ENCODE measurements around the gene CLEC1A. TPM values are rescaled to one million over a fixed set of nuclear protein-coding genes. Genes with fewer than 3 reads are reported as not detected.

The CLEC1A gene
- total RNA-seq, 4 donors from 2014 or later = 0.55 to 14.1 (median 3.8) TPM; not detected in 1

DNA sequence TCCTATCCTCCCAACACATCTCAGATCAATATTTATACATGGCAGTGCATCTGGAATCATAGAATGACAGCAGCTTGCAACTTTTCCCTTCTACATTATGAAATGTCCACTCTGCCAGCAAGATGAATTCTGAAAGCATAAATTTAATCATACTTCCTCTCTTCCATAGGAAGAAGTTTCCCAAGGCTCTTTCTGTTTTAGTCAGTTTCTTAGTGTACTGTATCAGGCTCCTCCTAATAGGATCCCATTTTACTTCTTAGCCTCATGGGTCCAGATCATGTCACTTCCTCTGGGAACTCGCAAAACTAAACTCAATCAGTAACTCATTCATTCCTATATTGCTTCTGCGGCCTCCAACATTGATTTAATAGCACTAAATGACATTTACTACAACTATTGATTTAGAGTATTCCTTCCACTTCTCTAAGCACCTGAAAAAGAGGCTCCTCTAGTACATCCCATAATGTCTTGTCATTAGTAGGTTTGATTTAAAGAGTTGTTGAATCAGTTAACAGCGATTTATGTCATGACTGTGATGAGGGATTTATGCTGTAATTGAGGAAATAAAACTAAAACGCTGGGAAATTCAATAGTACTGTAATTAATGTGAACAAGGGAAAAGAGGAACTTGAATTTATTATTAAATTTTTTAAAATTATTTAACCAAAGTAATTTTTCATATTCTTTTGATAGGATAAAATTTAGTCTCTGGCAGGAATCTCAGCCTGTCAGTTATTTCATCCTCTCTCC is 4.0 kb downstream of the CLEC1A start:
- TF ChIP-seq POLR2AphosphoS5 (IDR thresholded peaks at IDR 0.05) (no peak), EP300 (IDR thresholded peaks at IDR 0.05; ENCODE audit: low read depth) (no peak), POLR2A (IDR thresholded peaks at IDR 0.05) (no peak)
- TF ChIP-seq, protein P1, sequence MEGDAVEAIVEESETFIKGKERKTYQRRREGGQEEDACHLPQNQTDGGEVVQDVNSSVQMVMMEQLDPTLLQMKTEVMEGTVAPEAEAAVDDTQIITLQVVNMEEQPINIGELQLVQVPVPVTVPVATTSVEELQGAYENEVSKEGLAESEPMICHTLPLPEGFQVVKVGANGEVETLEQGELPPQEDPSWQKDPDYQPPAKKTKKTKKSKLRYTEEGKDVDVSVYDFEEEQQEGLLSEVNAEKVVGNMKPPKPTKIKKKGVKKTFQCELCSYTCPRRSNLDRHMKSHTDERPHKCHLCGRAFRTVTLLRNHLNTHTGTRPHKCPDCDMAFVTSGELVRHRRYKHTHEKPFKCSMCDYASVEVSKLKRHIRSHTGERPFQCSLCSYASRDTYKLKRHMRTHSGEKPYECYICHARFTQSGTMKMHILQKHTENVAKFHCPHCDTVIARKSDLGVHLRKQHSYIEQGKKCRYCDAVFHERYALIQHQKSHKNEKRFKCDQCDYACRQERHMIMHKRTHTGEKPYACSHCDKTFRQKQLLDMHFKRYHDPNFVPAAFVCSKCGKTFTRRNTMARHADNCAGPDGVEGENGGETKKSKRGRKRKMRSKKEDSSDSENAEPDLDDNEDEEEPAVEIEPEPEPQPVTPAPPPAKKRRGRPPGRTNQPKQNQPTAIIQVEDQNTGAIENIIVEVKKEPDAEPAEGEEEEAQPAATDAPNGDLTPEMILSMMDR (IDR thresholded peaks at IDR 0.05) = no peak
- no peaks in the 10 kb centered on the region for H3K36me3 ChIP-seq
- in situ Hi-C loops (cut with MboI; ENCODE audit: low pct_ligation_motif_present in 1 of 4, low pct_unique_long_range_greater_than_20kb in 1 of 4, low sequenced_read_pairs in 3 of 4) (no loop called here), intact Hi-C loops (cut with DNase I; ENCODE audit: low total_unique reads) (no loop called here)
- no peaks in the 10 kb centered on the region for H3K27me3 ChIP-seq
- no peak for DNase-seq
- no peak overlapping the region for H3K4me3 ChIP-seq
- no peaks in the 10 kb centered on the region for H3K9me3 ChIP-seq
- peak overlapping the region in 3 of 4 donors; percentile 18 to 26 (median 22) for H3K27ac ChIP-seq
- 48 to 63% methylated on average over 4 of the region's 4 CpGs for WGBS, 2 donors (ENCODE audit: low coverage in 1 of 2)
- H3K4me1 ChIP-seq = peaks cover 0 to 4% (median 0%) of the 10 kb centered on the region in 4 donors

GRCh38 chr12:10088955-10089900 is 9.6 kb downstream of the CLEC1A start:
- in situ Hi-C loops (cut with MboI; ENCODE audit: low pct_ligation_motif_present in 1 of 4, low pct_unique_long_range_greater_than_20kb in 1 of 4, low sequenced_read_pairs in 3 of 4) (no loop called here), intact Hi-C loops (cut with DNase I; ENCODE audit: low total_unique reads) (no loop called here)
- Histone ChIP-seq H3K9me3 (no peaks in the 10 kb centered on the region), H3K27ac (no peak overlapping the region), H3K36me3 (no peaks in the 10 kb centered on the region), H3K4me1 (peaks cover 0 to 2% (median 0%) of the 10 kb centered on the region in 4 donors), H3K4me3 (no peak overlapping the region), H3K27me3 (no peaks in the 10 kb centered on the region)
- TF ChIP-seq POLR2AphosphoS5 (IDR thresholded peaks at IDR 0.05) (no peak), POLR2A (IDR thresholded peaks at IDR 0.05) (no peak), EP300 (IDR thresholded peaks at IDR 0.05; ENCODE audit: low read depth) (no peak)
- TF ChIP-seq, protein P1 (IDR thresholded peaks at IDR 0.05) = no peak
- no peak for DNase-seq
- 60 to 61% methylated on average over 8 of the region's 8 CpGs for WGBS, 2 donors (ENCODE audit: low coverage in 1 of 2)

- no peaks in the 10 kb centered on the region for H3K36me3 ChIP-seq
These were observed 10.8 kb downstream of the CLEC1A start for GRCh38 chr12:10088031-10088430.

DNA sequence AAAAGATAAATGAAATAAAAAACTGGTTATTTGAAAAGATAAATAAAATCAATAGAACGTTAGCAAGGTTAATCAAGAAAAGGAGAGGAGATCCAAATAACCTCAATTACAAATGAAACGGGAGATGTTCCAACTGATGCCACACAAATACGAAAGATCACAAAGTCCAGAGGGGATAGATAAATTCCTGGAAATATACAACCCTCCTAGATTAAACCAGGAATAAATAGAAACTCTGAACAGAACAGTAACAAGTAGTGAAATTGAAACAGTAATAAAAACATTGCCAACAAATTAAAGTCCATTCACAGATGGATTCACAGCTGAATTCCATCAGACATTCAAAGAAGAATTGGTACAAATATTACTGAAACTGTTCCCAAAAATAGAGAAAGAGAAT is 12.4 kb downstream of the CLEC1A start:
- no peaks in the 10 kb centered on the region for H3K9me3 ChIP-seq
- H3K4me3 ChIP-seq = no peak overlapping the region
- TF ChIP-seq POLR2AphosphoS5 (IDR thresholded peaks at IDR 0.05) (no peak), POLR2A (IDR thresholded peaks at IDR 0.05) (no peak), EP300 (IDR thresholded peaks at IDR 0.05; ENCODE audit: low read depth) (no peak)
- TF ChIP-seq, protein P1 (IDR thresholded peaks at IDR 0.05) = no peak
- in situ Hi-C loops (cut with MboI; ENCODE audit: low pct_ligation_motif_present in 1 of 4, low pct_unique_long_range_greater_than_20kb in 1 of 4, low sequenced_read_pairs in 3 of 4) (no loop called here), intact Hi-C loops (cut with DNase I; ENCODE audit: low total_unique reads) (no loop called here)
- whole genome bisulfite sequencing, 2 donors (ENCODE audit: low coverage in 1 of 2) = 70 to 79% methylated on average over 3 of the region's 3 CpGs
- DNase-seq = no peak
- no peaks in the 10 kb centered on the region for H3K36me3 ChIP-seq
- no peaks in the 10 kb centered on the region for H3K27me3 ChIP-seq
- no peak overlapping the region for H3K27ac ChIP-seq
- peaks cover 0 to 2% (median 0%) of the 10 kb centered on the region in 4 donors for H3K4me1 ChIP-seq

More at GRCh38 chr12:10088031-10088430, 10.8 kb downstream of the CLEC1A start:
- Histone ChIP-seq H3K9me3 (no peaks in the 10 kb centered on the region), H3K4me1 (peaks cover 0 to 2% (median 0%) of the 10 kb centered on the region in 4 donors), H3K4me3 (no peak overlapping the region), H3K27ac (no peak overlapping the region), H3K27me3 (no peaks in the 10 kb centered on the region)
- DNase-seq = no peak
- intact Hi-C loops (cut with DNase I; ENCODE audit: low total_unique reads) (no loop called here), in situ Hi-C loops (cut with MboI; ENCODE audit: low pct_ligation_motif_present in 1 of 4, low pct_unique_long_range_greater_than_20kb in 1 of 4, low sequenced_read_pairs in 3 of 4) (no loop called here)
- TF ChIP-seq POLR2AphosphoS5 (IDR thresholded peaks at IDR 0.05) = no peak

Data from transverse colon (tissue), 4 donors.